ENCODE results near the gene PLA1A. TPM values are rescaled to one million over a fixed set of nuclear protein-coding genes. Genes with fewer than 3 reads are reported as not detected.
"Not testable (repeated sequence)": the region's sequence is repeated elsewhere in the genome, so short reads cannot be mapped to it uniquely, and the experiment has no call there.

PLA1A gene
- total and polyA plus RNA-seq, 11 donors = 0.58 to 23.8 (median 1.8) TPM

- H3K27ac ChIP-seq = no peak overlapping the region
- no peak overlapping the region for H3K4me3 ChIP-seq
- ATAC-seq (no peak), DNase-seq (no peak)
- no peaks in the 10 kb centered on the region for H3K9me3 ChIP-seq
- H3K27me3 ChIP-seq = no peaks in the 10 kb centered on the region
- no peaks in the 10 kb centered on the region for H3K36me3 ChIP-seq
- TF ChIP-seq POLR2A (IDR thresholded peaks at IDR 0.05) = no peak
- H3K4me1 ChIP-seq = peaks cover 0 to 22% (median 0%) of the 10 kb centered on the region in 12 donors
- 91 to 96% (median 93%) methylated on average over 5 of the region's 5 CpGs for WGBS, 4 donors
- intact Hi-C loops (cut with DNase I) = no loop called here
Measured at GRCh38 chr3:119551598-119551997, 46.1 kb upstream of the PLA1A start.

- ATAC-seq; H3K9me3 ChIP-seq; H3K27me3 ChIP-seq; H3K27ac ChIP-seq; H3K36me3 ChIP-seq; H3K4me3 ChIP-seq; intact Hi-C loops (cut with DNase I); DNase-seq: not testable (repeated sequence)
- 92 to 97% (median 95%) methylated on average over 6 of the region's 6 CpGs for WGBS, 4 donors
- peaks cover 0 to 25% (median 0%) of the 10 kb centered on the region in 12 donors for H3K4me1 ChIP-seq
Measured at GRCh38 chr3:119552928-119553327, 44.8 kb upstream of the PLA1A start.

GRCh38 chr3:119553823-119554415 is 43.8 kb upstream of the PLA1A start:
- 64 to 76% (median 70%) methylated on average over 5 of the region's 5 CpGs for WGBS, 4 donors
- H3K27ac ChIP-seq = no peak overlapping the region
- no peaks in the 10 kb centered on the region for H3K36me3 ChIP-seq
- DNase-seq (no peak), ATAC-seq (no peak)
- H3K4me1 ChIP-seq = peaks cover 0 to 27% (median 0%) of the 10 kb centered on the region in 12 donors
- no peak overlapping the region for H3K4me3 ChIP-seq
- no peaks in the 10 kb centered on the region for H3K27me3 ChIP-seq
- intact Hi-C loops (cut with DNase I) = no loop called here
- no peaks in the 10 kb centered on the region for H3K9me3 ChIP-seq
- TF ChIP-seq POLR2A (IDR thresholded peaks at IDR 0.05) (no peak), CTCF (IDR thresholded peaks at IDR 0.05) (no peak)

GRCh38 chr3:119555309-119555735 is 42.4 kb upstream of the PLA1A start:
- Histone ChIP-seq H3K27me3 (no peaks in the 10 kb centered on the region), H3K4me1 (peaks cover 0 to 35% (median 0%) of the 10 kb centered on the region in 12 donors), H3K4me3 (no peak overlapping the region), H3K36me3 (no peaks in the 10 kb centered on the region), H3K9me3 (no peaks in the 10 kb centered on the region), H3K27ac (peak overlapping the region in 1 of 12 donors; percentile 55)
- DNase-seq (peak in 3 of 5 donors; percentile 24 to 34 (median 30)), ATAC-seq (peak in 3 of 4 donors; percentile 36 to 54 (median 43))
- WGBS, 4 donors = 65 to 74% (median 73%) methylated on average over 4 of the region's 4 CpGs
- intact Hi-C loops (cut with DNase I) = no loop called here
- TF ChIP-seq CTCF (IDR thresholded peaks at IDR 0.05) = no peak
- no peak for TF ChIP-seq POLR2A (IDR thresholded peaks at IDR 0.05)

GRCh38 chr3:119555929-119556328 is 41.8 kb upstream of the PLA1A start:
- H3K27ac ChIP-seq = peak overlapping the region in 1 of 12 donors; percentile 55
- TF ChIP-seq CTCF (IDR thresholded peaks at IDR 0.05) (no peak), POLR2A (IDR thresholded peaks at IDR 0.05) (no peak)
- WGBS, 4 donors = 66 to 98% (median 86%) methylated on average over 1 of the region's 1 CpG; no CpG with 5 or more reads in 1 of the 4 donors
- H3K27me3 ChIP-seq = no peaks in the 10 kb centered on the region
- ATAC-seq = no peak
- no peak overlapping the region for H3K4me3 ChIP-seq
- intact Hi-C loops (cut with DNase I) = no loop called here
- H3K4me1 ChIP-seq = peaks cover 0 to 35% (median 0%) of the 10 kb centered on the region in 12 donors
- no peaks in the 10 kb centered on the region for H3K9me3 ChIP-seq
- no peaks in the 10 kb centered on the region for H3K36me3 ChIP-seq
- DNase-seq = no peak
